Adrenal gland (tissue), 12 donors: ENCODE measurements around the gene LEMD1. TPM values are rescaled to one million over a fixed set of nuclear protein-coding genes. Genes with fewer than 3 reads are reported as not detected.

Experiments
- DNase-seq, 7 donors: peaks; one replicate each; pipeline ENCODE4 v3.0.0-alpha.2; 2019 to 2020
- H3K27ac ChIP-seq, 5 donors: fragments of 200-600 bp; sonication (generic) in 4 of 5; 1 replicate in 3 of 5; 2 replicates in 2 of 5; pipeline versions ENCODE4 v1.5.1 to v1.8.0; 2016 to 2020; ENCODE audit warnings: mild to moderate bottlenecking in 1 of 5
- H3K27me3 ChIP-seq: fragments of 200-600 bp; 2 replicates; pipeline ENCODE4 v1.8.0; 2021
- H3K36me3 ChIP-seq, 2 donors: fragments of 200-600 bp; replicated peaks in 1 of 2; 1 replicate in 1 of 2; 2 replicates in 1 of 2; pipeline versions ENCODE4 v1.5.1 to v1.8.0; 2018 to 2022
- H3K4me1 ChIP-seq, 2 donors: fragments of 200-600 bp; replicated peaks in 1 of 2; 1 replicate in 1 of 2; 2 replicates in 1 of 2; pipeline versions ENCODE4 v1.5.1 to v1.8.0; 2018 to 2021
- H3K4me3 ChIP-seq, 4 donors: fragments of 200-600 bp; sonication (generic) in 3 of 4; one replicate each; pipeline ENCODE4 v1.5.1; 2016 to 2018
- H3K9me3 ChIP-seq, 3 donors: fragments of 200-600 bp; sonication (generic) in 1 of 3; replicated peaks in 1 of 3; 1 replicate in 2 of 3; 2 replicates in 1 of 3; pipeline versions ENCODE4 v1.5.1 to v1.8.0; 2016 to 2021
- CTCF ChIP-seq, 6 experiments: fragments of 450-650 bp in 4 of 6; fragments of 200-600 bp in 2 of 6; sonication (generic) in 1 of 6; IDR thresholded peaks; 1 replicate in 5 of 6; 2 replicates in 1 of 6; pipeline versions ENCODE4 v1.5.1 to v1.8.0; 2016 to 2021; ENCODE audit warnings: antibody characterized with exemption in 6 of 6, mild to moderate bottlenecking in 2 of 6, moderate library complexity in 1 of 6
- POLR2A ChIP-seq, 2 donors: fragments of 450-650 bp; IDR thresholded peaks; one replicate each; pipeline ENCODE4 v1.6.1; 2017; ENCODE audit warnings: antibody characterized with exemption in 2 of 2, mild to moderate bottlenecking in 2 of 2, moderate library complexity in 1 of 2
- WGBS, 4 donors: extraction: QIAGEN DNeasy Blood & Tissue Kit in 2 of 4; methylation state at CpG; one replicate each; pipeline versions ENCODE4 v1.1.5 to v1.1.7; 2013 to 2017; 5-methylcytosine and 5-hydroxymethylcytosine counted together
- intact Hi-C, 2 donors: fragments of 100-400 bp; cut with DNase I; formaldehyde crosslinking; loops; one replicate each; pipeline versions ENCODE4 v1.14.1 to v1.15.0; 2022 to 2023
- polyA plus RNA-seq, 3 donors: library from polyadenylated mRNA; stranded (reverse); fragments of 200-250 nt in 2 of 3; fragments of 350-450 nt in 1 of 3; fragmentation: Illumina TruSeq in 1 of 3; extraction: RNeasy Lipid Tissue Mini Kit (QIAGEN cat#74804) in 1 of 3; gene quantifications; one replicate each; pipeline ENCODE4 v1.2.3, GENCODE V29; 2013 to 2014
- total RNA-seq, 9 donors: library from RNA; depleted of rRNA in 4 of 9; stranded (reverse); fragments of >200 nt in 4 of 9; fragments of 120-200 nt in 1 of 9; fragmentation: NEBNext Ultra II Directional in 1 of 9; extraction: Animal tissue kit (Norgen Biotek cat#: 25700) in 1 of 9; gene quantifications; one replicate each; pipeline versions ENCODE4 v1.1.0 to v1.2.4, GENCODE V29; 2013 to 2023
- donor health status: healthy with polysubstance abuse.
- donor health status: Bipolar disorder and iron deficiency.
- donor health status: DM: yes; HTN: yes; CAD: no.
- donor health status: DM: no; HTN: no; CAD: no.
- donor health status: DM: no; HTN: no; CAD: no.
- donor health status: DM: yes; HTN: yes; CAD: no.

LEMD1 gene
- total and polyA plus RNA-seq, 12 donors = 0.64 TPM; not detected in 11

- WGBS, 4 donors = 15 to 18% (median 17%) methylated on average over 6 of the region's 6 CpGs
- H3K27me3 ChIP-seq = no peaks in the 10 kb centered on the region
- peak overlapping the region in 1 of 4 donors; percentile 35 for H3K4me3 ChIP-seq
- peaks cover 32 to 51% of the 10 kb centered on the region in 2 donors for H3K4me1 ChIP-seq
- intact Hi-C loops = no loop called here
- H3K9me3 ChIP-seq = no peaks in the 10 kb centered on the region
- TF ChIP-seq CTCF (IDR thresholded peaks at IDR 0.05) (peak in 1 of 6 experiments; percentile 8), POLR2A (IDR thresholded peaks at IDR 0.05) (peak in 1 of 2 donors; percentile 65)
- peak in 6 of 7 donors; percentile 52 to 79 (median 63) for DNase-seq
- peak overlapping the region in 4 of 5 donors; percentile 10 to 61 (median 48) for H3K27ac ChIP-seq
- H3K36me3 ChIP-seq = no peaks in the 10 kb centered on the region
Observed at GRCh38 chr1:205375835-205376545, 45.9 kb downstream of the LEMD1 start.

GRCh38 chr1:205374210-205375078 is 47.4 kb downstream of the LEMD1 start:
- Histone ChIP-seq H3K9me3 (no peaks in the 10 kb centered on the region), H3K27me3 (no peaks in the 10 kb centered on the region), H3K4me3 (peak overlapping the region in 1 of 4 donors; percentile 49), H3K4me1 (peaks cover 31 to 50% of the 10 kb centered on the region in 2 donors), H3K27ac (peak overlapping the region in 4 of 5 donors; percentile 11 to 85 (median 72)), H3K36me3 (no peaks in the 10 kb centered on the region)
- WGBS, 4 donors = 19 to 27% (median 25%) methylated on average over 10 of the region's 10 CpGs
- TF ChIP-seq POLR2A (IDR thresholded peaks at IDR 0.05) (no peak), CTCF (IDR thresholded peaks at IDR 0.05) (no peak)
- intact Hi-C loops = no loop called here
- peak in 3 of 7 donors; percentile 28 to 41 (median 35) for DNase-seq

GRCh38 chr1:205373798-205374175 is 48.1 kb downstream of the LEMD1 start:
- H3K27me3 ChIP-seq = no peaks in the 10 kb centered on the region
- TF ChIP-seq CTCF (IDR thresholded peaks at IDR 0.05) = no peak
- no peak for TF ChIP-seq POLR2A (IDR thresholded peaks at IDR 0.05)
- intact Hi-C loops = no loop called here
- WGBS, 4 donors = 39 to 48% (median 42%) methylated on average over 2 of the region's 2 CpGs
- H3K4me3 ChIP-seq = peak overlapping the region in 1 of 4 donors; percentile 49
- DNase-seq = peak in 1 of 7 donors; percentile 36
- no peaks in the 10 kb centered on the region for H3K36me3 ChIP-seq
- peak overlapping the region in 4 of 5 donors; percentile 1 to 85 (median 72) for H3K27ac ChIP-seq
- no peaks in the 10 kb centered on the region for H3K9me3 ChIP-seq
- H3K4me1 ChIP-seq = peaks cover 31 to 50% of the 10 kb centered on the region in 2 donors
